Esophagus muscularis mucosa (tissue), 4 donors: ENCODE data around the gene NFKBIL1. TPM values are rescaled to one million over a fixed set of nuclear protein-coding genes. Genes with fewer than 3 reads are reported as not detected.

ENCODE experiments used
- DNase-seq: peaks from one replicate; pipeline ENCODE4 v3.0.0-alpha.2; 2017; ENCODE audit errors: extremely low spot score
- H3K27ac ChIP-seq, 4 donors: fragments of 200-600 bp; sonication (generic); replicated peaks in 1 of 4; 1 replicate in 3 of 4; 2 replicates in 1 of 4; pipeline ENCODE4 v1.5.1; 2016 to 2019; ENCODE audit warnings: mild to moderate bottlenecking in 1 of 4
- H3K27me3 ChIP-seq, 4 donors: fragments of 200-600 bp; sonication (generic); one replicate each; pipeline versions ENCODE4 v1.5.1 to v1.6.0; 2016 to 2019
- H3K36me3 ChIP-seq, 4 donors: fragments of 200-600 bp; sonication (generic); one replicate each; pipeline ENCODE4 v1.5.1; 2016 to 2019
- H3K4me1 ChIP-seq, 4 donors: fragments of 200-600 bp; sonication (generic); one replicate each; pipeline ENCODE4 v1.5.1; 2016 to 2019
- H3K4me3 ChIP-seq, 4 donors: fragments of 200-600 bp; sonication (generic); 1 replicate in 2 of 4; 2 replicates in 2 of 4; pipeline ENCODE4 v1.5.1; 2016 to 2019; ENCODE audit warnings: mild to moderate bottlenecking in 4 of 4, moderate library complexity in 1 of 4
- H3K9me3 ChIP-seq, 4 donors: fragments of 200-600 bp; sonication (generic); 1 replicate in 3 of 4; 2 replicates in 1 of 4; pipeline ENCODE4 v1.5.1; 2016 to 2019
- EP300 ChIP-seq: sonication (generic); formaldehyde crosslinking; IDR thresholded peaks from one replicate; pipeline ENCODE4 v1.6.1; 2017; ENCODE audit warnings: antibody characterized with exemption
- POLR2A ChIP-seq: fragments of 450-650 bp; IDR thresholded peaks from one replicate; pipeline ENCODE4 v1.6.1; 2017; ENCODE audit warnings: antibody characterized with exemption, moderate library complexity, mild to moderate bottlenecking, low read depth
- POLR2AphosphoS5 ChIP-seq, 2 donors: sonication (generic); formaldehyde crosslinking; IDR thresholded peaks; one replicate each; pipeline ENCODE4 v1.6.1; 2017; ENCODE audit warnings: antibody characterized with exemption in 2 of 2
- WGBS: methylation state at CpG from one replicate; pipeline ENCODE4 v1.1.5; 2018; 5-methylcytosine and 5-hydroxymethylcytosine counted together
- intact Hi-C: fragments of 100-400 bp; cut with DNase I; formaldehyde crosslinking; loops from one replicate; pipeline ENCODE4 v1.15.1; 2023
- total RNA-seq, 4 donors: library from RNA; depleted of rRNA; stranded (reverse); fragments of >200 nt; gene quantifications; one replicate each; pipeline versions ENCODE4 v1.1.0 to v1.2.1, GENCODE V29; 2016
- TF ChIP-seq, protein P1 (sequence below), 3 experiments: fragments of 200-600 bp in 2 of 3; fragments of 450-650 bp in 1 of 3; sonication (generic) in 2 of 3; IDR thresholded peaks; one replicate each; pipeline ENCODE4 v1.5.1; 2017 to 2019; ENCODE audit warnings: antibody characterized with exemption in 3 of 3, mild to moderate bottlenecking in 2 of 3, moderate library complexity in 1 of 3

NFKBIL1 gene
- total RNA-seq, 4 donors from 2014 or later = 24.4 to 42.6 (median 29.6) TPM

DNA sequence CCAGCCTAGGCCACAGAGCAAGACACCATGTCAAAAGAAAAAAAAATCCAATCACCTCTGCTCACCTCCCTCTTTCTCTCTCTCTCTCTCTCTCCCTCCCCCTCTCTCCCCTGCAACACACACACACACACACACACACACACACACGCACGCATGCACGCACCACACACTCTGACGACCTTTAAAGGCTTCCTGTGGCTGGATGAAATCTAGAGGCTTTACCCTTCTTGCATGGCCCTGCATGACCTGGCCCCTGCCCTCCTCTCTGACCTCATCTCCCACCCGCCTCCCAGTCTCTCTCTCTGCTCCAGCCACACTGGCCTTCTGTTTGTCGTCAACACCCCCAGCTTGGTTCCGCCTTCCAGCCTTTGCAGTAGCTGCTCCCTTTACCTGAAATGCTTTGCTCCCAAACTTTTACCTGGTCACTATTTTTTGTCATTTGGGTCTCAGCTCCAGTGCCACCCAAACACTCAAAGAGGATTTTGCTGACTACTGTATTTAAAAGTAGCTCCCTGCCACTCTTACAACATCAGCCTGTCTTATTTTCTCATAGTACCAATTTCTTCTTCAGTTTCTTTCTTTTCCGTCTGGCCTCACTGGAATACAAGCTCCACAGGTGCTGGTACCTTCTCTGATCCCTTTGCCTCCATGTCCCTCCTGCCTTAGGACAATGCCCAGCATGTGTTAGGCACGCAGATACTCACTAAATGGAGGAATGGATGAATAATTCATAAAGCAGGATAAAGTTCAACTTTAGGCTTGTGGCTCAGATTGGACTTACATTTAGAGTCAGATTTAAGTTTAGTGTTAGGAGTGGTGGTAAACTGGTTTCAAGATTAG lies 20.3 kb downstream of the NFKBIL1 start:
- 51% methylated on average over 9 of the region's 9 CpGs for WGBS
- no peaks in the 10 kb centered on the region for H3K4me1 ChIP-seq
- DNase-seq = no peak
- intact Hi-C loops = no loop called here
- H3K27ac ChIP-seq = no peak overlapping the region
- no peaks in the 10 kb centered on the region for H3K36me3 ChIP-seq
- TF ChIP-seq POLR2A = no peak
- TF ChIP-seq, protein P1, sequence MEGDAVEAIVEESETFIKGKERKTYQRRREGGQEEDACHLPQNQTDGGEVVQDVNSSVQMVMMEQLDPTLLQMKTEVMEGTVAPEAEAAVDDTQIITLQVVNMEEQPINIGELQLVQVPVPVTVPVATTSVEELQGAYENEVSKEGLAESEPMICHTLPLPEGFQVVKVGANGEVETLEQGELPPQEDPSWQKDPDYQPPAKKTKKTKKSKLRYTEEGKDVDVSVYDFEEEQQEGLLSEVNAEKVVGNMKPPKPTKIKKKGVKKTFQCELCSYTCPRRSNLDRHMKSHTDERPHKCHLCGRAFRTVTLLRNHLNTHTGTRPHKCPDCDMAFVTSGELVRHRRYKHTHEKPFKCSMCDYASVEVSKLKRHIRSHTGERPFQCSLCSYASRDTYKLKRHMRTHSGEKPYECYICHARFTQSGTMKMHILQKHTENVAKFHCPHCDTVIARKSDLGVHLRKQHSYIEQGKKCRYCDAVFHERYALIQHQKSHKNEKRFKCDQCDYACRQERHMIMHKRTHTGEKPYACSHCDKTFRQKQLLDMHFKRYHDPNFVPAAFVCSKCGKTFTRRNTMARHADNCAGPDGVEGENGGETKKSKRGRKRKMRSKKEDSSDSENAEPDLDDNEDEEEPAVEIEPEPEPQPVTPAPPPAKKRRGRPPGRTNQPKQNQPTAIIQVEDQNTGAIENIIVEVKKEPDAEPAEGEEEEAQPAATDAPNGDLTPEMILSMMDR (IDR thresholded peaks at IDR 0.05) = no peak
- no peak for TF ChIP-seq EP300
- TF ChIP-seq POLR2AphosphoS5 (IDR thresholded peaks at IDR 0.05) = no peak
- no peak overlapping the region for H3K4me3 ChIP-seq
- peaks cover 0 to 68% (median 2%) of the 10 kb centered on the region in 4 donors for H3K27me3 ChIP-seq
- no peaks in the 10 kb centered on the region for H3K9me3 ChIP-seq

DNA sequence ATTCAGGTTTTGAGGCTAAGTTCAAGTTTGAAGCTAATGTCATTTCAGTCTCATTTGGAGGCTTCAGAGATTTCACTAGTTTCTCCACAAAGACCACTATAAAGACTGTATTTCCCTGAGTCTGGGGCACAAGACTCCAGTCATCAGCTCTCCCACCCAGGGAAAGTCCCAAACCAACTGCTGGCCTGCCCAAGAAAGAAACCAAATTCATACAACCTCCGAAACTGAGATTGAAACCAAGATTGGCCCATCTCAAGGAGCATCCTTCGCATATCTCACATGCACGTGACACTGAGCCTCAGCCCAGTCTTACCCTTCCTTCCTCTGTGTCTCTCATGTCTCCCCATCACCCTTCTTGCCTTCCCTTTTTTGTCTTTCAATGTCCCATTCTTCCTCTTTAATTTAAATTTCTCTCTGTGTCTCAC lies 21.1 kb downstream of the NFKBIL1 start:
- Histone ChIP-seq H3K36me3 (no peaks in the 10 kb centered on the region), H3K27me3 (peaks cover 0 to 74% (median 2%) of the 10 kb centered on the region in 4 donors), H3K4me1 (no peaks in the 10 kb centered on the region), H3K27ac (no peak overlapping the region), H3K9me3 (no peaks in the 10 kb centered on the region), H3K4me3 (no peak overlapping the region)
- whole genome bisulfite sequencing = 64% methylated on average over 3 of the region's 3 CpGs
- intact Hi-C loops = no loop called here
- DNase-seq = no peak
- TF ChIP-seq EP300 = no peak
- TF ChIP-seq POLR2AphosphoS5 (IDR thresholded peaks at IDR 0.05) = no peak
- TF ChIP-seq POLR2A = no peak
- TF ChIP-seq, protein P1 (IDR thresholded peaks at IDR 0.05) = no peak

DNA sequence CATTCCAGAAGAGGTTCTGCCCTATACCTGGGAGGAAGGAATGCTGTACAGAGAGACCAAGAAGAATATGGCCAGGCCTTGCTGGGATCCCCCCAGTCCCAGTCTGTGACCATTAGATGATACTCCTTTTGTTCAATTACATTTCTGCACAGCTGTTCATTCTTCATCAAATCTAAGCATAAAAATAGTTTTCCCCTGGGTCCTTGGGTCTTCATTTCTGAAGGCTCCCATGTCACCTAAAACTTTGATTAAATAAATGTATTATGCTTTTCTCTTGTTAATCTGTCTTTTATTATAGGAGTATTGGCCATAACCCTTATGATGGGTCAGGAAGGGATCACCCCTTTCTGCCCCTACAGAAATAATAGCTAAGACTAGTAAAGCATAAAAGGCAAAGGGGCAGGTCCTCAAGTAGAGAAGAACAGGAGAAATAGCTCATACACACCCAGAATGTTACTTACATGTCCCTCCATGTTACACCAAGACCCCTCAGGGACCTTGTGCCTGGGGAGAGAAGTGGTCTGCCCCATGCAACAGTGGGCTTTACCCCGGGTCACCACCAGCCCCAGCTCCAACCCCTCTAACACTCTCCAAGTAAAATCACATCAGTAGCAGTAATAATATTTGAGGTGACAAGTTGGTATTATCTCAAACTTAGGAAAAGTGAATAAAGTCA lies 22.6 kb downstream of the NFKBIL1 start:
- no peak overlapping the region for H3K4me3 ChIP-seq
- H3K9me3 ChIP-seq = no peaks in the 10 kb centered on the region
- peaks cover 0 to 74% (median 2%) of the 10 kb centered on the region in 4 donors for H3K27me3 ChIP-seq
- no peak overlapping the region for H3K27ac ChIP-seq
- WGBS = 70% methylated on average over 1 of the region's 1 CpG
- DNase-seq = no peak
- H3K4me1 ChIP-seq = no peaks in the 10 kb centered on the region
- H3K36me3 ChIP-seq = no peaks in the 10 kb centered on the region
- TF ChIP-seq POLR2A = no peak
- TF ChIP-seq, protein P1 (IDR thresholded peaks at IDR 0.05) = no peak
- intact Hi-C loops = no loop called here

DNA sequence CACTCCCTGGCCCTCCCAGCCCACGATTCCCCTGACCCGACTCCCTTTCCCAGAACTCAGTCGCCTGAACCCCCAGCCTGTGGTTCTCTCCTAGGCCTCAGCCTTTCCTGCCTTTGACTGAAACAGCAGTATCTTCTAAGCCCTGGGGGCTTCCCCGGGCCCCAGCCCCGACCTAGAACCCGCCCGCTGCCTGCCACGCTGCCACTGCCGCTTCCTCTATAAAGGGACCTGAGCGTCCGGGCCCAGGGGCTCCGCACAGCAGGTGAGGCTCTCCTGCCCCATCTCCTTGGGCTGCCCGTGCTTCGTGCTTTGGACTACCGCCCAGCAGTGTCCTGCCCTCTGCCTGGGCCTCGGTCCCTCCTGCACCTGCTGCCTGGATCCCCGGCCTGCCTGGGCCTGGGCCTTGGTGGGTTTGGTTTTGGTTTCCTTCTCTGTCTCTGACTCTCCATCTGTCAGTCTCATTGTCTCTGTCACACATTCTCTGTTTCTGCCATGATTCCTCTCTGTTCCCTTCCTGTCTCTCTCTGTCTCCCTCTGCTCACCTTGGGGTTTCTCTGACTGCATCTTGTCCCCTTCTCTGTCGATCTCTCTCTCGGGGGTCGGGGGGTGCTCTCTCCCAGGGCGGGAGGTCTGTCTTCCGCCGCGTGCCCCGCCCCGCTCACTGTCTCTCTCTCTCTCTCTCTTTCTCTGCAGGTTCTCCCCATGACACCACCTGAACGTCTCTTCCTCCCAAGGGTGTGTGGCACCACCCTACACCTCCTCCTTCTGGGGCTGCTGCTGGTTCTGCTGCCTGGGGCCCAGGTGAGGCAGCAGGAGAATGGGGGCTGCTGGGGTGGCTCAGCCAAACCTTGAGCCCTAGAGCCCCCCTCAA lies 24.9 kb downstream of the NFKBIL1 start, which contains the start of gene LTA:
TSS of gene LTA (plus strand) at position 249 of the 871 bp plus-strand sequence. CDS start at position 703, 454 bp downstream.
- H3K4me1 ChIP-seq = peaks cover 0 to 3% (median 0%) of the 10 kb centered on the region in 4 donors
- no peak within 1 kb of the TSS for H3K4me3 ChIP-seq
- no peak within 1 kb of the TSS for H3K27ac ChIP-seq
- no peak for TF ChIP-seq POLR2A
- no peak for TF ChIP-seq POLR2AphosphoS5 (IDR thresholded peaks at IDR 0.05)
- TF ChIP-seq, protein P1 (IDR thresholded peaks at IDR 0.05) = no peak
- no peak for TF ChIP-seq EP300
- H3K9me3 ChIP-seq = no peaks in the 10 kb centered on the region
- DNase-seq = no peak
- no peaks in the 10 kb centered on the region for H3K36me3 ChIP-seq
- intact Hi-C loops = no loop called here
- peaks cover 0 to 54% (median 2%) of the 10 kb centered on the region in 4 donors for H3K27me3 ChIP-seq
- WGBS = 88% methylated on average over 27 of the region's 27 CpGs
